Right lobe of liver (tissue), 6 donors: ENCODE results near the gene SEMA3A. TPM values are rescaled to one million over a fixed set of nuclear protein-coding genes. Genes with fewer than 3 reads are reported as not detected.
A peak's percentile ranks its signal among the peaks of the same experiment; 100 is the strongest.

Source experiments
- ATAC-seq, 4 donors: fragments of 200-7000 bp; cut with Tn5 transposase; one replicate each; pipeline ENCODE4 v1.9.1; 2020; ENCODE audit warnings: mild to moderate bottlenecking in 4 of 4, moderate library complexity in 4 of 4
- DNase-seq, 3 donors: peaks; one replicate each; pipeline ENCODE4 v3.0.0-alpha.2; 2020
- H3K27ac ChIP-seq, 3 donors: fragments of 200-600 bp; one replicate each; pipeline ENCODE4 v1.8.0; 2022
- H3K27me3 ChIP-seq, 2 donors: fragments of 200-600 bp; one replicate each; pipeline ENCODE4 v1.8.0; 2022
- H3K36me3 ChIP-seq, 4 donors: fragments of 200-600 bp; sonication (generic) in 1 of 4; one replicate each; pipeline versions ENCODE4 v1.5.1 to v1.8.0; 2017 to 2022; ENCODE audit warnings: control low read depth in 1 of 4
- H3K4me1 ChIP-seq, 4 donors: fragments of 200-600 bp; sonication (generic) in 1 of 4; one replicate each; pipeline versions ENCODE4 v1.5.1 to v1.8.0; 2017 to 2022; ENCODE audit warnings: control low read depth in 1 of 4
- H3K4me3 ChIP-seq, 3 donors: fragments of 200-600 bp; one replicate each; pipeline ENCODE4 v1.8.0; 2022
- H3K9me3 ChIP-seq, 4 donors: fragments of 200-600 bp; sonication (generic) in 1 of 4; one replicate each; pipeline versions ENCODE4 v1.5.1 to v1.8.0; 2017 to 2022; ENCODE audit warnings: control low read depth in 1 of 4
- POLR2A ChIP-seq: fragments of 450-650 bp; IDR thresholded peaks from one replicate; pipeline ENCODE4 v1.6.1; 2017; ENCODE audit warnings: antibody characterized with exemption, mild to moderate bottlenecking
- WGBS: methylation state at CpG from one replicate; pipeline ENCODE4 v1.1.6; 2018; ENCODE audit warnings: low coverage, low lambda C conversion rate; ENCODE audit not compliant: insufficient coverage; ENCODE audit errors: missing lambda C conversion rate; 5-methylcytosine and 5-hydroxymethylcytosine counted together
- intact Hi-C, 2 donors: fragments of 100-400 bp; cut with DNase I; formaldehyde crosslinking; loops; one replicate each; pipeline versions ENCODE4 v1.11.2 to v1.14.1; 2022
- total RNA-seq, 6 experiments: library from RNA; depleted of rRNA in 2 of 6; stranded (reverse); fragments of >200 nt in 2 of 6; fragmentation: NEBNext Ultra II Directional in 3 of 6; extraction: Animal tissue kit (Norgen Biotek cat#: 25700) in 3 of 6; gene quantifications; one replicate each; pipeline versions ENCODE4 v1.1.0 to v1.2.4, GENCODE V29; 2016 to 2023
- TF ChIP-seq, protein P1 (sequence below), 4 donors: fragments of 200-600 bp in 3 of 4; fragments of 450-650 bp in 1 of 4; IDR thresholded peaks; one replicate each; pipeline versions ENCODE4 v1.5.1 to v1.8.0; 2016 to 2022; ENCODE audit warnings: antibody characterized with exemption in 4 of 4, mild to moderate bottlenecking in 2 of 4
- donor health status: DM: no; HTN: yes; CAD: no.
- donor health status: DM: no; HTN: no; CAD: no.
- donor health status: DM: no; HTN: no; CAD: no.
- donor health status: DM: no; HTN: yes; CAD: no.
- donor health status: DM: no; HTN: yes; CAD: no.

SEMA3A gene
- total RNA-seq, 6 experiments from 2014 or later, result 0.12 to 0.57 (median 0.29) TPM; not detected in 1

DNA sequence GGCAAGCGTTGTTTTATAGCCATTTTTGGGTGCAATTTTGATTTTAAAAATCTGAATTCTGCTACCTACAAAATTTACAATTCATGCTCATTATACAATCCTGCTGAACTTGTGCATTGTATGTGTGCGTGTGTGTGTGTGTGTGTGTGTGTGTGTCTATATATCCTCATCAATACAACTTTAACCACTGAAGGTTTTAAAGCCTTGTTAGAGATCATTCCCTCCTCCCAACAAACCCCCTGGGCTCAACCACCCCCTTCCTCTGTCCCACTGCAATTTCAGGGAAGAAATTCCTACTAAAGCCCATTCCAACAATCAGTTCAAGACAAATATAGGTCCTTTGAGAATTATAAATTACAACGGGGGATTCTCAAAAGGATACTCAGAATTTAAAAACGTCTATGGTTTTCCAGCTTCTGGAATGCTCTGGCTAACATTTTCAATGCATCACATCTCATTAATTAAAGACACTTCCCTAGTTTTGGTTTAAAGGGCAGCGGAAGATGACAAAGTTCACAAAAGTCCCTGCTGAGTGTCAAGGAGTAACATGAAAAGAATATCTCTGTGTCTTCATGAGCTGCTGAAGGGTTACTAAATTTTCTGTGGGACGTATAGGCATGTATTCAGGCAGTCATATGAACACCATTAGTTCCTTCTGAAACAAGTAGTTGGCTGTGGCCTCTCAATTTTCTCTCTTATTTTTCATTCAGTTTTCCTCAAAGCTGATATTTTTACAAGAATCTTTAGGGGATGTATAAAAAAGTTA is 889 bp upstream of the SEMA3A start:
- no peak overlapping the region for H3K27ac ChIP-seq

GRCh38 chr7:84193747-84194146 is 842 bp downstream of the SEMA3A start:
- H3K27ac ChIP-seq, result no peak overlapping the region
- WGBS, result 28% methylated on average over 1 of the region's 1 CpG

More for the DNA sequence above, 889 bp upstream of the SEMA3A start:
- WGBS, result 21% methylated on average over 6 of the region's 6 CpGs
- Histone ChIP-seq H3K27me3 (no peaks in the 10 kb centered on the region), H3K4me3 (peak overlapping the region in 2 of 3 donors; percentile 13 to 22), H3K36me3 (no peaks in the 10 kb centered on the region), H3K4me1 (no peaks in the 10 kb centered on the region), H3K9me3 (no peaks in the 10 kb centered on the region)
- DNase-seq (no peak), ATAC-seq (no peak)
- intact Hi-C loops, result no loop called here
- TF ChIP-seq, protein P1, sequence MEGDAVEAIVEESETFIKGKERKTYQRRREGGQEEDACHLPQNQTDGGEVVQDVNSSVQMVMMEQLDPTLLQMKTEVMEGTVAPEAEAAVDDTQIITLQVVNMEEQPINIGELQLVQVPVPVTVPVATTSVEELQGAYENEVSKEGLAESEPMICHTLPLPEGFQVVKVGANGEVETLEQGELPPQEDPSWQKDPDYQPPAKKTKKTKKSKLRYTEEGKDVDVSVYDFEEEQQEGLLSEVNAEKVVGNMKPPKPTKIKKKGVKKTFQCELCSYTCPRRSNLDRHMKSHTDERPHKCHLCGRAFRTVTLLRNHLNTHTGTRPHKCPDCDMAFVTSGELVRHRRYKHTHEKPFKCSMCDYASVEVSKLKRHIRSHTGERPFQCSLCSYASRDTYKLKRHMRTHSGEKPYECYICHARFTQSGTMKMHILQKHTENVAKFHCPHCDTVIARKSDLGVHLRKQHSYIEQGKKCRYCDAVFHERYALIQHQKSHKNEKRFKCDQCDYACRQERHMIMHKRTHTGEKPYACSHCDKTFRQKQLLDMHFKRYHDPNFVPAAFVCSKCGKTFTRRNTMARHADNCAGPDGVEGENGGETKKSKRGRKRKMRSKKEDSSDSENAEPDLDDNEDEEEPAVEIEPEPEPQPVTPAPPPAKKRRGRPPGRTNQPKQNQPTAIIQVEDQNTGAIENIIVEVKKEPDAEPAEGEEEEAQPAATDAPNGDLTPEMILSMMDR (IDR thresholded peaks at IDR 0.05), result no peak
- no peak for TF ChIP-seq POLR2A

DNA sequence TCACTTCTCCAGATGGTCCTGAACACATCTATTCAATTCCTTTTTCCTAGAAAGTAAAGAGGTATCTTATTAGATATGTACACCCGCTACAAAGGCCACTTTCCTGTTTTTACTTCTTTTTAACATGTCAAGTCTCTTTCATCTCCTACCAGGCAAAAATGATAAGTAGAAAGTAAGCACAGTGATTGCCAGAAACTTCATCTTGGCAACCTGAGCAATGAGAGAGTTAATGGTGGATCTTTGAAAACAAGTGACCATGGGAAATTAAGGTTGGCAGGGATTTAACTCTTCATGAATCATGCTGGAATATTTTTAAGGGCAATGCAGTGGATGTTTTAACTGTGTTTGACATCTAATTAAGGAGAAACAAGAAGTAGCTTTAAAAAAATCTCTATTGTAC is 2.7 kb downstream of the SEMA3A start:
- H3K27me3 ChIP-seq, result no peaks in the 10 kb centered on the region
- H3K36me3 ChIP-seq, result no peaks in the 10 kb centered on the region
- DNase-seq (no peak), ATAC-seq (no peak)
- no peaks in the 10 kb centered on the region for H3K4me1 ChIP-seq
- no peak overlapping the region for H3K4me3 ChIP-seq
- intact Hi-C loops, result no loop called here
- no peaks in the 10 kb centered on the region for H3K9me3 ChIP-seq
- H3K27ac ChIP-seq, result no peak overlapping the region
- TF ChIP-seq POLR2A, result no peak
- TF ChIP-seq, protein P1 (IDR thresholded peaks at IDR 0.05), result no peak
- 60% methylated on average over 1 of the region's 1 CpG for WGBS

More at GRCh38 chr7:84193747-84194146, 842 bp downstream of the SEMA3A start:
- no peak for TF ChIP-seq POLR2A
- TF ChIP-seq, protein P1 (IDR thresholded peaks at IDR 0.05), result no peak
- ATAC-seq (no peak), DNase-seq (no peak)
- no peaks in the 10 kb centered on the region for H3K4me1 ChIP-seq
- peak overlapping the region in 1 of 3 donors; percentile 1 for H3K4me3 ChIP-seq
- H3K27me3 ChIP-seq, result no peaks in the 10 kb centered on the region
- H3K36me3 ChIP-seq, result no peaks in the 10 kb centered on the region
- intact Hi-C loops, result no loop called here
- no peaks in the 10 kb centered on the region for H3K9me3 ChIP-seq

- Histone ChIP-seq H3K4me1 (no peaks in the 10 kb centered on the region), H3K9me3 (no peaks in the 10 kb centered on the region), H3K36me3 (no peaks in the 10 kb centered on the region), H3K27me3 (no peaks in the 10 kb centered on the region), H3K27ac (no peak overlapping the region), H3K4me3 (no peak overlapping the region)
- ATAC-seq (no peak), DNase-seq (no peak)
- intact Hi-C loops, result no loop called here
- TF ChIP-seq POLR2A, result no peak
- TF ChIP-seq, protein P1 (IDR thresholded peaks at IDR 0.05), result no peak
Measured at GRCh38 chr7:84191261-84191660, 3.3 kb downstream of the SEMA3A start.
